GM19328 (cell line): ENCODE measurements around the gene GTF3C2.
"Not testable (repeated sequence)": the region's sequence is repeated elsewhere in the genome, so short reads cannot be mapped to it uniquely, and the experiment has no call there.

ENCODE experiments used
- ATAC-seq: cut with Tn5 transposase; IDR thresholded peaks from one replicate; pipeline ENCODE4 v1.9.1; 2021; ENCODE audit warnings: mild to moderate bottlenecking, moderate library complexity; ENCODE audit not compliant: unreplicated experiment

Gene GTF3C2

GRCh38 chr2:27375513-27376099, 19.0 kb upstream of the GTF3C2 start:
- no peak for ATAC-seq

GRCh38 chr2:27373567-27373966, 17.0 kb upstream of the GTF3C2 start:
- ATAC-seq: no peak

- no peak for ATAC-seq
These were observed 16.4 kb upstream of the GTF3C2 start for GRCh38 chr2:27372937-27373336.

GRCh38 chr2:27370816-27371620, 14.5 kb upstream of the GTF3C2 start:
- ATAC-seq: peak; percentile 8

GRCh38 chr2:27370026-27370815, 13.7 kb upstream of the GTF3C2 start, which contains the start of the genes EIF2B4 and SNX17:
Gene EIF2B4 (minus strand): TSS chr2:27370338. CDS start chr2:27370314, 24 bp downstream.
Gene SNX17 (plus strand): TSS chr2:27370616. CDS start chr2:27370744, 128 bp downstream.
- peak; percentile 84 for ATAC-seq

DNA sequence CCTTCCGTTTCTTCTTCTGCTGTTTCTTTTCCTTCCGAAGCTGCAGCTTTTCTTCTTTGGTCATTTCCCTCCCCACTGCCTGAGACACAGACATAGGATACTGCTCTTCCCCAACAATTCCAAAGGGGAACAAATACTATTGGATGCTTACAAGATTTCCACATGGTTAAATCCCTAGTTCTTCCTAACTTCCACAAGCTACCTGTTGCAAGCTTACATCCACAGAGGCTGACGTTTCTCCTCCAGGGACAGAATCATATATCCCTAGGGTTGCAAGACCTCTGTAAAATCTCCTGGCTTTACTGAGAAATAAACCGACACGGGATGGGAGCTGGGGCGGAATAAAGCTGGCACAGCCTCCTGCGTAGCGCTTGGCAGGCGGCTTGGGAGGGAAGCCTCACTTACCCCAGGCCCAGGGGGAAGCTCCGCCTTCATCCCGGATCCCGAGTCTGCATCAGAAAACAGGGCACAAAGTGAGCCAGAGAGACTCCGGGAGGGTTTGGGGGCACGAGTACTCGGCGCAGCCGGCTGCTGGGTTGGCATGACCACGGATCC, 13.0 kb upstream of the GTF3C2 start:
- no peak for ATAC-seq

- ATAC-seq: no peak
These were observed 7.4 kb upstream of the GTF3C2 start for GRCh38 chr2:27363933-27364332.

DNA sequence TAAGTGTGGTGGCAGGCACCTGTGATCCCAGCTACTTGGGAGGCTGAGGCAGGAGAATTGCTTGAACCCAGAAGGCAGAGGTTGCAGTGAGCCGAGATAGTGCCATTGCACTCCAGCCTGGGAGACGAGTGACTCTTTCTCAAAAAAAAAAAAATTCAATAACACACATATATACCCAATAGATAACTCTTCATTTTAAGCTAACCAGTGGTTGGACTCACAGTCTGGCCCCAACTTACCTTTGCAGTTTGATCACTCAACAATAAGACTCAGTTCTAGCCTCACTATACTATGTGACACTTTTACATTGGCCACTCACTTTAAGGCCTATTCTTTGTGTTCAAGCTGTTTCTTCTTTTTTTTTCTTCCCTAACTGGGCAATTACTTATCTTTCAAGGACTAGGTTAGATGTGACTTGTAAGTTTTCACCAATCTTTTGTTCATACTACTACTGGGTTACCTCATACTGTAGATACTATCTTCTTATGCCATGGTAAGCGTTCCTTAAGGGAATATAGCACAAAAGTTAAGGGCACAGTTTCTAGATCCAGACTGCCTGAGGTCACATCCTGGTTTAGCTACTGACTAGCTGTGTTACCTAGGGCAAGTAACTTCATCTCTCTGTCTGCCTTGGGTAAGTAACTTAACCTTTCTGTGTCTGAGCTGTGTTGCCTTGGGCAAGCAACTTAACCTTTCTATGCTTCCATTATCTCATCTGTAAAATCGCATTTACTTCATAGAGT, 6.3 kb upstream of the GTF3C2 start:
- ATAC-seq: no peak

- peak; percentile 35 for ATAC-seq
These were observed 545 bp downstream of the GTF3C2 start for GRCh38 chr2:27356056-27356381.

- no peak for ATAC-seq
These were observed 2.0 kb downstream of the GTF3C2 start for GRCh38 chr2:27354597-27354927.

DNA sequence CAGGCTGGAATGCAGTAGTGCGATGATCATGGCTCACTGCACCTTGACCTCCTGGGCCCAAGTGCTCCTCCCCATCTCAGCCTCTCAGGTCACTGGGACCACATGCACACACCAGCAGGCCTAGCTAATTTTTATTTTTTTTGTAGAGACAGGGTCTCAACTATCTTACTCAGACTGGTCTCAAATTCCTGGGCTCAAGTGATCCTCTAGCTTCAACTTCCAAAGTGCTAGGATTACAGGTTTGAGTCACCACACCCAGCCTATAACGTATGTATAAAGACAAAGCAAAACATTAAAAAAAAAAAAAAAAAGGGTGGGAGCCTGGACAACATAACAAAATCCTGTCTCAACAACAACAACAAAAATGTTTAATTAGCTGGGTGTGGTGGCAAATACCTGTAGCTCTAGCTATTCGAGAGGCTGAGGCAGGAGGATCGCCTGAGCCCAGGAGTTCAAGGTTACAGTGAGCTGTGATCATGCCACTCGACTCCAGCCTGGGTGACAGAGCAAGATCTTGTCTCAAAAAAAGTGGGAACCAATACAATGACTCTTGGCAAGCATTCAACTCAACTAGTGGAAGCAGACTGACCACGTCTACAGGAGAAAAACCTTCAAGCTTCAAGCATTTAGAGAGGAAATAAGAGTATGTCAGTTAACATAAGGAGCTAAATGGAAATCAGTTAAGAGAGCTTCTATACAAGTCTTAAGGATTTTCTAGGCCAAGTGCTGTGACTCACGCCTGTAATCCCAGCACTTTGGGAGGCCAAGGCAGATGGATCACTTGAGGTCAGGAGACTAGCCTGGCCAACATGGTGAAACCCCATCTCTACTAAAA, 2.6 kb downstream of the GTF3C2 start:
- no peak for ATAC-seq

DNA sequence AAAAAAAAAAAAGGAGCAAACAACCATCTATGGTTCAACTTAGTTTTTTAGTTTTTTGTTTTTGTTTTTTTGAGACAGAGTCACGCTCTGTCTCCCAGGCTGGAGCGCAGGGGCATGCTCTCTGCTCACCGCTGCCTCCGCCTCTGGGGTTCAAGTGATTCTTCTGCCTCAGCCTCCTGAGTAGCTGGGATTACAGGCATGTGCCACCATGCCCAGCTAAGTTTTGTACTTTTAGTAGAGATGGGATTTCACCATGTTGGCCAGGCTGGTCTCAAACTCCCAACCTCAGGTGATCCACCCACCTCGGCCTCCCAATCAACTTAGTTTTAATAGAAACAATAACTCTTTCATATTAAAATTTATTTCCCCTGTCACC, 3.2 kb downstream of the GTF3C2 start:
- not testable (repeated sequence) for ATAC-seq

GRCh38 chr2:27351802-27352598, 4.6 kb downstream of the GTF3C2 start:
- ATAC-seq: no peak

GRCh38 chr2:27350106-27350693, 6.4 kb downstream of the GTF3C2 start:
- no peak for ATAC-seq

- ATAC-seq: no peak
These were observed 8.9 kb downstream of the GTF3C2 start for GRCh38 chr2:27347641-27348040.

- ATAC-seq: no peak
These were observed 20.4 kb downstream of the GTF3C2 start for GRCh38 chr2:27336173-27336572.

DNA sequence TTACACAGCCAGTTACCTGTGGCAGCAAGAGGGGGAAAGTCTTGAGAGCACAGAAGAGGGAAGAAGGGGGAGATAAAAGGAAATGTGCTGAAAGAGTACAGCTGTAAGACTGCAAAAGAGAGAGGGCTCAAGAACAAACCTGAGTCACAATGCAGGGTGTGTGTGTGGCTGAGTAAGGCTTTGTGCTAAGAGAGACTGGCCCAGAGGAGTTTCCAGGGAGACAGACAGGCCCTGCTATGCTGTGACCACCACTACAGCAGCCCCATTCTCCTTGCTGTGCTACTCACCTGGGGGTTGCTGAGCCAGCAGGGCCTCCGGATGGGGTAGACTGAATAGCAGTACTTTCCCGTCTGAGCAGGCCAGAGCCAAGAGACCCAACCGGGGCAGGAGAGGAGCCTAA, 21.3 kb downstream of the GTF3C2 start:
- ATAC-seq: no peak

GRCh38 chr2:27324720-27325119, 31.8 kb downstream of the GTF3C2 start:
- no peak for ATAC-seq
